Neuronal stem cell (in vitro differentiated cells): ENCODE results near the gene RBPJ.

Source experiments
- DNase-seq: peaks from one replicate; pipeline ENCODE4 v3.0.0-alpha.2; 2013; ENCODE audit warnings: low spot score
- H2AFZ ChIP-seq: one replicate; pipeline ENCODE4 v1.6.1; 2013; ENCODE audit warnings: mild to moderate bottlenecking, low read length, inconsistent platforms
- H2AK5ac ChIP-seq: 2 replicates; pipeline ENCODE4 v1.6.1; 2013; ENCODE audit warnings: low read depth, mild to moderate bottlenecking, inconsistent platforms, low read length, moderate library complexity, mixed read lengths
- H2BK120ac ChIP-seq: 2 replicates; pipeline ENCODE4 v1.6.1; 2013; ENCODE audit warnings: low read depth, mild to moderate bottlenecking, inconsistent platforms, low read length, moderate library complexity, mixed read lengths
- H2BK12ac ChIP-seq: one replicate; pipeline ENCODE4 v1.6.1; 2013; ENCODE audit warnings: low read length, inconsistent platforms
- H2BK15ac ChIP-seq: 2 replicates; pipeline ENCODE4 v1.6.1; 2013; ENCODE audit warnings: mild to moderate bottlenecking, low read length, inconsistent platforms, mixed read lengths
- H2BK5ac ChIP-seq: one replicate; pipeline ENCODE4 v1.6.1; 2013; ENCODE audit warnings: inconsistent platforms, mild to moderate bottlenecking, low read length, moderate library complexity
- H3K14ac ChIP-seq: one replicate; pipeline ENCODE4 v1.6.1; 2013; ENCODE audit warnings: low read length, inconsistent platforms
- H3K18ac ChIP-seq: 2 replicates; pipeline ENCODE4 v1.6.1; 2013; ENCODE audit warnings: low read length, inconsistent platforms
- H3K23ac ChIP-seq: 2 replicates; pipeline ENCODE4 v1.6.1; 2013; ENCODE audit warnings: low read depth, mild to moderate bottlenecking, mixed read lengths, low read length, inconsistent platforms; ENCODE audit not compliant: poor library complexity
- H3K27ac ChIP-seq: replicated peaks from 3 replicates; pipeline ENCODE4 v1.5.1; 2013; ENCODE audit warnings: low read length, inconsistent platforms
- H3K27me3 ChIP-seq, 3 experiments: 2 replicates each; pipeline ENCODE4 v1.6.1; 2013; ENCODE audit warnings: low read length in 3 of 3, mild to moderate bottlenecking in 2 of 3, inconsistent platforms in 1 of 3, low read depth in 1 of 3, mixed read lengths in 1 of 3, moderate library complexity in 1 of 3; ENCODE audit not compliant: control insufficient read depth in 3 of 3, insufficient read depth in 3 of 3
- H3K36me3 ChIP-seq, 2 donors: replicated peaks in 1 of 2; 2 replicates each; pipeline ENCODE4 v1.6.1; 2013; ENCODE audit warnings: low read length in 2 of 2; ENCODE audit not compliant: control insufficient read depth in 2 of 2, insufficient read depth in 2 of 2
- H3K4ac ChIP-seq: 2 replicates; pipeline ENCODE4 v1.6.1; 2013; ENCODE audit warnings: inconsistent platforms, mild to moderate bottlenecking, low read length, moderate library complexity
- H3K4me1 ChIP-seq, 2 donors: 1 replicate in 1 of 2; 2 replicates in 1 of 2; pipeline ENCODE4 v1.6.1; 2013; ENCODE audit warnings: low read length in 2 of 2, low read depth in 1 of 2; ENCODE audit not compliant: control insufficient read depth in 2 of 2, insufficient read depth in 1 of 2
- H3K4me2 ChIP-seq: one replicate; pipeline ENCODE4 v1.6.1; 2013; ENCODE audit warnings: mild to moderate bottlenecking, low read length, inconsistent platforms; ENCODE audit not compliant: insufficient read depth, poor library complexity, severe bottlenecking
- H3K4me3 ChIP-seq, 2 donors: 2 replicates each; pipeline ENCODE4 v1.5.1; 2013; ENCODE audit warnings: low read length in 2 of 2, mild to moderate bottlenecking in 2 of 2, inconsistent platforms in 1 of 2, moderate library complexity in 1 of 2
- H3K79me1 ChIP-seq: one replicate; pipeline ENCODE4 v1.6.1; 2013; ENCODE audit warnings: low read depth, mild to moderate bottlenecking, inconsistent platforms, low read length, moderate library complexity
- H3K9ac ChIP-seq: one replicate; pipeline ENCODE4 v1.6.1; 2013; ENCODE audit warnings: mild to moderate bottlenecking, low read depth, low read length, inconsistent platforms; ENCODE audit not compliant: poor library complexity
- H3K9me3 ChIP-seq, 2 donors: replicated peaks in 1 of 2; 2 replicates each; pipeline versions ENCODE3 to v1.6.1; 2013; ENCODE audit warnings: low read length in 2 of 2, mild to moderate bottlenecking in 2 of 2, inconsistent platforms in 1 of 2, low read depth in 1 of 2, mixed read lengths in 1 of 2, moderate library complexity in 1 of 2; ENCODE audit not compliant: control insufficient read depth in 2 of 2, insufficient read depth in 1 of 2
- H4K8ac ChIP-seq: one replicate; pipeline ENCODE4 v1.6.1; 2013; ENCODE audit warnings: low read depth, mild to moderate bottlenecking, inconsistent platforms, low read length, moderate library complexity
- H4K91ac ChIP-seq: one replicate; pipeline ENCODE4 v1.6.1; 2013; ENCODE audit warnings: low read length, low read depth, mild to moderate bottlenecking, inconsistent platforms; ENCODE audit not compliant: poor library complexity
- WGBS, 2 donors: extraction: QIAGEN DNeasy Blood & Tissue Kit; methylation state at CpG; one replicate each; pipeline ENCODE4 v1.1.7; 2013; ENCODE audit warnings: missing lambda C conversion rate in 2 of 2, mixed read lengths in 1 of 2; ENCODE audit not compliant: insufficient read length in 2 of 2, insufficient replicate concordance in 1 of 2; ENCODE audit errors: extremely low coverage in 2 of 2; 5-methylcytosine and 5-hydroxymethylcytosine counted together

Gene RBPJ

GRCh38 chr4:26375551-26375950 is 54.7 kb downstream of the RBPJ start:
- H2BK15ac ChIP-seq, result no peak overlapping the region
- no peak overlapping the region for H3K9ac ChIP-seq
- no peak overlapping the region for H4K8ac ChIP-seq
- no peak overlapping the region for H3K18ac ChIP-seq
- H3K4me3 ChIP-seq, result no peak overlapping the region
- no peak overlapping the region for H2BK5ac ChIP-seq
- H2BK12ac ChIP-seq, result no peak overlapping the region
- H2BK120ac ChIP-seq, result no peak overlapping the region
- no peak overlapping the region for H2AFZ ChIP-seq
- no peak for DNase-seq
- H3K4me1 ChIP-seq, result peaks cover 0 to 10% of the 10 kb centered on the region in 2 donors
- H3K27ac ChIP-seq, result no peak overlapping the region
- H3K27me3 ChIP-seq, result no peaks in the 10 kb centered on the region
- H3K4ac ChIP-seq, result no peak overlapping the region
- H3K23ac ChIP-seq, result no peak overlapping the region
- H3K36me3 ChIP-seq, result peaks cover 0 to 6% of the 10 kb centered on the region in 2 donors
- H4K91ac ChIP-seq, result no peak overlapping the region
- no peak overlapping the region for H2AK5ac ChIP-seq
- no peak overlapping the region for H3K4me2 ChIP-seq
- H3K79me1 ChIP-seq, result peaks cover 3% of the 10 kb centered on the region
- no peaks in the 10 kb centered on the region for H3K9me3 ChIP-seq
- no CpG with 5 or more reads among the region's 6 CpGs for WGBS, 2 donors
- no peak overlapping the region for H3K14ac ChIP-seq

DNA sequence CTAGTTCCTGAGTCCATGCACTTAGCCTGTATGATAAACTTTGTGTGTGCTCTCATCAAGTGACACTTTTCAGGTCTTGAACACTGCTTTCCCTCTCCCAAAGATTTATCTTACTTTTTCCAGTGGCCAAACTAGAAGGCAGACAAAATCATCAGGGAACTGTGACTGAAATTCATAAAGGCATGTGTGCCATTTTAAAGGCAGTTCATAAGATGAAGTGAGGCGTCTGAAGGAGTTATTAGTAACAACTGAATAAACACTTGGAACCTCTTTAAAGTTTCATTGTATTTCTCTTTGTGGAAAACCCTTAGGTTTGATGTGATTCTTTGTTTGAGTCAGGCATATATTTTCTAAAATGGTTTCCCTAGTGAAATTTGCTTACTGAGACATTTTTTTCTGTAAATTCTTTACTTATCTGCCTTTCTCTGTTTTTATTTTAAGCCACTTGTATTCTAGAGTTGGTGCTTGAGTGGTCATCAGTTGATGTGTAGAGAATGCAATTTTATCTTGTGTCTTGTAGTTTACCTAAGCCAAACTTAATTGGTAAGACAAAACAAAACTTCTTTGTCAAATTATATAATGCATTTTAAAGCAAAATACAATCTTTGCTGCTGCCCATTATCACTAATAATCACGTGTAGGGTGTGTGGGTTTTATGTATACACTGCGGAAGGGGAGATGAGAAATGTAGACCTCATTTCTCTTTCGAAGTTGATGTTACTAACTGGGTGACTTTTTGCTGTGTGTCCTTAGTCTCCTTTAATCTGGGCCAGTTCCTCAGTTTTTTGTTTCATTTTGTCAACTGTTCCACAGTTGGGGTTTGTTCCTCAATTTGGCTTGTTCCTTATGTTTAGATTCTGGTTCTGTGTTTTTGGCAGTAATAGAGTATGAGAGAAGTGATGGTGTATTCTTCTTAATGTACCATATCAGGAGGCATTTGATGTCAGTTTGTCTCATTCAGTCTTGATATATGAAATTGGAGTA is 56.8 kb downstream of the RBPJ start:
- no peak overlapping the region for H3K18ac ChIP-seq
- no peak overlapping the region for H3K27ac ChIP-seq
- no peak overlapping the region for H4K91ac ChIP-seq
- H3K4me3 ChIP-seq, result no peak overlapping the region
- no peak overlapping the region for H2AK5ac ChIP-seq
- H3K27me3 ChIP-seq, result no peaks in the 10 kb centered on the region
- H3K79me1 ChIP-seq, result peaks cover 3% of the 10 kb centered on the region
- no peak overlapping the region for H3K4me2 ChIP-seq
- H2BK12ac ChIP-seq, result no peak overlapping the region
- no peak overlapping the region for H3K14ac ChIP-seq
- H3K9me3 ChIP-seq, result no peaks in the 10 kb centered on the region
- no peak overlapping the region for H2AFZ ChIP-seq
- DNase-seq, result no peak
- no peak overlapping the region for H2BK120ac ChIP-seq
- H3K4me1 ChIP-seq, result peaks cover 0 to 9% of the 10 kb centered on the region in 2 donors
- no peak overlapping the region for H2BK5ac ChIP-seq
- no peak overlapping the region for H3K23ac ChIP-seq
- no CpG with 5 or more reads among the region's 4 CpGs for WGBS, 2 donors
- H3K9ac ChIP-seq, result no peak overlapping the region
- H4K8ac ChIP-seq, result no peak overlapping the region
- no peak overlapping the region for H3K4ac ChIP-seq
- H3K36me3 ChIP-seq, result peaks cover 0 to 6% of the 10 kb centered on the region in 2 donors
- no peak overlapping the region for H2BK15ac ChIP-seq

DNA sequence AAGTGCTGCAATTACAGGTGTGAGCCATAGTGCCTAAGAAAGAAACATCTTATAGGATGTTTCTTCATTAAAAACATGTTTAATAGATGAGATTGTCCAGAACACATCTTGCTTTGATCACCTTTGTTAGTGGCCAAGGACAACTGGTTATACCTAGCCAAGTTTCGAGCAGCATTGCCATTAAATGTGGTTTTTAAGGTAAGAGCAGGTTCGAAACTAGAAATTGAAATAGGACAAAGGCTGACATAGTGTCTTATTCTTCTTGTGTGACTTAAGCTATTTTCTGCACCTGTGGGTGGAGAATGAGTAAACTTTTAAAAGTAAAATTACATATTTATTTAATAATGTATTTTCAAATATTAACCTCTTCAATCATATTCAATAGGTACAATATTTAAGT is 59.0 kb downstream of the RBPJ start:
- Histone ChIP-seq H2AFZ (no peak overlapping the region), H2AK5ac (no peak overlapping the region), H4K8ac (no peak overlapping the region), H3K23ac (no peak overlapping the region), H3K27ac (no peak overlapping the region), H3K79me1 (no peaks in the 10 kb centered on the region), H3K4ac (no peak overlapping the region), H2BK5ac (no peak overlapping the region), H3K36me3 (peaks cover 0 to 11% of the 10 kb centered on the region in 2 donors), H2BK15ac (no peak overlapping the region), H3K4me2 (no peak overlapping the region), H3K4me3 (no peak overlapping the region), H3K18ac (no peak overlapping the region), H2BK12ac (no peak overlapping the region), H3K14ac (no peak overlapping the region), H3K9me3 (no peaks in the 10 kb centered on the region), H2BK120ac (no peak overlapping the region), H4K91ac (no peak overlapping the region), H3K4me1 (peaks cover 0 to 7% of the 10 kb centered on the region in 2 donors), H3K9ac (no peak overlapping the region), H3K27me3 (no peaks in the 10 kb centered on the region)
- DNase-seq, result no peak
- WGBS, 2 donors, result no CpG with 5 or more reads among the region's 2 CpGs

GRCh38 chr4:26380740-26381139 is 59.9 kb downstream of the RBPJ start:
- no peak overlapping the region for H3K14ac ChIP-seq
- no peaks in the 10 kb centered on the region for H3K9me3 ChIP-seq
- no peak overlapping the region for H3K4ac ChIP-seq
- no peak overlapping the region for H3K27ac ChIP-seq
- no peak overlapping the region for H3K4me3 ChIP-seq
- H2BK12ac ChIP-seq, result no peak overlapping the region
- H3K9ac ChIP-seq, result no peak overlapping the region
- no peak overlapping the region for H3K4me2 ChIP-seq
- no peak overlapping the region for H2BK15ac ChIP-seq
- no peak overlapping the region for H4K8ac ChIP-seq
- no CpG with 5 or more reads among the region's 2 CpGs for WGBS, 2 donors
- peaks cover 0 to 11% of the 10 kb centered on the region in 2 donors for H3K36me3 ChIP-seq
- no peaks in the 10 kb centered on the region for H3K79me1 ChIP-seq
- no peak overlapping the region for H2AK5ac ChIP-seq
- H3K18ac ChIP-seq, result no peak overlapping the region
- no peak overlapping the region for H2BK5ac ChIP-seq
- no peak for DNase-seq
- no peak overlapping the region for H2BK120ac ChIP-seq
- no peak overlapping the region for H3K23ac ChIP-seq
- H2AFZ ChIP-seq, result no peak overlapping the region
- no peak overlapping the region for H4K91ac ChIP-seq
- H3K27me3 ChIP-seq, result no peaks in the 10 kb centered on the region
- H3K4me1 ChIP-seq, result peaks cover 0 to 7% of the 10 kb centered on the region in 2 donors
